Stimulated activated CD8-positive, alpha-beta memory T cell treated with anti-CD3 and anti-CD28 coated beads, Interleukin-12 subunit alpha, Interleukin-12 subunit beta, amount 100 ng/mL, for 4 hours (primary cell): Measurements from ENCODE around the gene FOXO6.

Source experiments
- DNase-seq: peaks from one replicate; pipeline ENCODE4 v3.0.0-alpha.2; 2020; ENCODE audit warnings: low read depth

FOXO6 gene

DNA sequence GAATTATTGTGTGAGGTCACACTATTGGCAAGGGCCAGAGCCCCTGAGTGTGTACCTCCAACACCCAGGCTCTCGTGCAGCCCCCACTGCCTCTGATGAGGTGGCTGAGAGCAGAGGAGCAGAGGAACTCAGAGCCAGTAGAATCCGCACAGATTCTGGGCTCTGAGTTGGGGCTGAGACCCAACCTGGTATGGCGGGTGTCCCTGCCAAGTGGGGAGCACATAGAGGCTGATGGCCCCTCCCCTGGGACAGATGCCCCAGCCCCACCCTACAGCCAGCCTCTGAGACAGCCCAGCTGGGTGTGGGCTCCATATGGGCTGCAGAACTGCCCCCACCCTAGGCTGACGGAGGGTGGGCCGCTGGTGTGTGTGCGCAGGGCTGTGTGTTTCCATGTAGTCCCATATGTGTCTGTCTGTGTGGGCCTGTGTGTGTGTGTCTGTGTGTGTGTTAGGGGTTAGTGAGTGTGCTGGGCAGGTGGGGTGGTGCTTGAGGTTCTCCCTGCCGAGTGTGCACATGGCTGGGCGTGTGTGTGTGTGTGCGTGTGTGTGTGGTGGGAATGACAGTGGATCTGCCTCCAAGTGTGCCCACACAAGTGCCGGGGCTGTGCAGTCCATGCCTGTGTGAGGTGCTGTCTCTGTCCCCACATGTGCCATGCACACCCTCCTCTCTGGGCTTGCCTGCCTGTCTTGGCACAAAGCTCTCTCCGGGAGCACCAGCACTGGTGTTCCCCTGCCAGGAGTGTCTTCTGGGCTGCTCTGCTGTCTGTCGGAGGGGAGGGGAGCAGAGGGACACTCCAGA, 24.4 kb downstream of the FOXO6 start:
- no peak for DNase-seq

DNA sequence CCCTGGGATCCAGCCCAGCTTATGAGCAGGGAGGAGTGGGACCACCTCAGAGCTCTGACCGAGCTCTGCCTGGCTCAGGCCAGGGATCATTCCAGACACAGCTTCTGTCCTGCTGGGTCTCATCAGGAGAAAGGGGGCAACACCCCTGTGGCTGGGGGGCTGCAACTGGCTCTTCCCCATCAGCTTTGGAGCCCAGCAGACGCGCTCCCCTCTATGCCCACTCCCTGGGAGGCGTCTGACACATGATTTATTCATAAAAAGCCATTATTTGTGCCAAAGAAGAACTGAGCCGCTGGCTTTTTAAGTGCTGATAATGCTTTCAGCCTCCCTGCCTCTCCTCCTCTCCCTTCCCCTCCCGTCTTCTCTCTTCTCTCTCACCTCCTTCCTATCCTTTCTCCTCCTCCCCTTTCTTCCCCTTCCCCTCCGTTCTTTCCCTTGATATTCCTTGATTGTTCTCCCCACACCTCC, 25.0 kb downstream of the FOXO6 start:
- DNase-seq = no peak

DNA sequence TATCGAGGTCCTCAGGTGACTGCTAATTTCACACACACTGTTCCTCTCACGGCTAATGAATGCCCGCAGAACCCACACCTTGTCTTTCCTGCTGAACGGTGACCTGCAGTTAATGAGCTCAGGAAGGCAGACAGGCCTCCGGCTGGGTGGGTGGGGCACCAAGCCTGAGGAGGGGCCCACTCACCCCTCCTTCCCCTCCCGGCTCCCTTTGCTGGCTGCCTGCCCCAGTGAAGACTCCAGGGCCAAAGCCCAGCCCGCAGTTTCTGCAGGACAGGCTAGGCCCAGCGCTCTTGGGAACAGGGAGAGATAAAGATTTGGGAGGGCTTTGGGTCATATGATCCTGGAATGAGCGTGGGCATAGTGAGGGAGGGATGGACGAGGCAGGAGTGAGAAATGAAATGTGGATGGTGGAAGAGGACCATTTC, 26.4 kb downstream of the FOXO6 start:
- DNase-seq = no peak

DNA sequence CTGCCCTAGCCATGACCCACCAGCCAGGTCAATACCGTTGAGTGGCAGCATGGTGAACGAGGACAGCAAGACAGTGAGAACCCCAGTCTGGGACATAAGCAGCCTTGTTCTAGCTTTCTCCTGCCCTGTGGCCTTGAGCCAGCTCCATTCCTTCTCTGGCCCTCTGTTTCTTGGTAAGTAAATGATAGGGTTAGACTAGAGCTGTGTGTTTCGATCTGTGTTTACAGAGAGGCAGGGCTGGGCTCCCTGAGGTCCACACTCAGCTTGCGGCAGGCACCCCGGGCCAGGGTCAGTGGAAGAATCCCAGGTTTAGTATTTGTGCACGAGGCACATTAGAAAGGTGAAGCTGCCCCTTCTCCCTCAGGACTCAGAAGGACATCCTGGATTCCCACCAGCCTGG, 27.3 kb downstream of the FOXO6 start:
- DNase-seq = no peak

DNA sequence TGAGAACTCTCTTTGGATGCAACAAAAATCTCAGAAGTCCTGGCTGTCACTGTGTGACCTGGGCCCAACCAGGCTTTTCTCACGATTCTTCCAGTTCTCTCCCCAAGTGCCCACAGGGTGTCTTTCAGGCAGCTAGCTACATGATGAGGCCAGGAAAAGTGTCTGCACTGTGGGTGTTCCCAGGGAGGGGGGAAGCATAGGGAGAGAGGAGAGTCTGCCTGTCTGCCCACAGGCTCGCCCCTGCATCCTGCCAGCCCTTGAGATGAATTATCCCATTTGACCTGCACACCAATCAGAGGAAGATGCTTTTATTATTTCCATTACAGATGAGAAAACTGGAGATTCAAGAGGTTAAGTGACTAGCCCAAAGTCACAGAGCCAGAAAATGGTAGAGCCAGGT, 27.8 kb downstream of the FOXO6 start:
- no peak for DNase-seq

DNA sequence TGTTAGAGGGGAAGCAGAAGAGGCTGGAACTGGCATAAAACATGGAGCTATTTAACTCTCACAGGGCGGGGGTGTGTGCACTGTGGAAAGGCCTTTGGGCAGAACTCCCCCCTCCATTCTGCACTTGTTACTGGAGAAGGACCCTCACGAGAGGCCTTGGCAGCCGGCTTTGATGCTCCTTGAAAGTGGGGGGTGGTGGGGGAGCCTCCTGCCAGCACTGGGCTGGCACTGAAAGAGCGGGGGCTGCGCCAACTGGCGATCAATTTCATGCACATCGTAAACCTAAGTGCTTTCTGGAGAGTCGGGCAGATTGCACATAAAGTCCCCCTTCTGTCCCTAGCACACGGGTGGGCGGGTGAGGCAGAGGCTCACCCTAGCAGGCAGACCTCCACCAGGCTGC, 28.9 kb downstream of the FOXO6 start:
- no peak for DNase-seq

DNA sequence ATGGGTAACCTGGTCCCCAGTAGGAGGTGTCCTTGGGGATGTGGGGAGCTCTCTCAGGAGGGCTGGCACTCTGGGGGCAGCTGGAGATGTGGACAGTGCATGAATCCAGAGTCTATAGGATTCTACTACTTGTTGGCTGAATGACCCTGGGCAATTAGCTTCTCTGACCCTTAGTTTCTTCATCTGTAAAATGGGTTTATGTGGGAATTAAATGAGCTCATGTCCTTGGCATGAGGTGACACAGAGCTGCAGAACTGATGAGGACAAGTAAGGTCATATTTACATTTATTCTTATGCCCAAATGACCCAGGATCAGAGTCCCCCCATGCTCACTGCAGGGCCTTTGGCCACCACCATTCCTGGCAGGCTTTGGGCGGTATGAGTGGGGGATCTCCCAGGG, 29.3 kb downstream of the FOXO6 start:
- no peak for DNase-seq

DNA sequence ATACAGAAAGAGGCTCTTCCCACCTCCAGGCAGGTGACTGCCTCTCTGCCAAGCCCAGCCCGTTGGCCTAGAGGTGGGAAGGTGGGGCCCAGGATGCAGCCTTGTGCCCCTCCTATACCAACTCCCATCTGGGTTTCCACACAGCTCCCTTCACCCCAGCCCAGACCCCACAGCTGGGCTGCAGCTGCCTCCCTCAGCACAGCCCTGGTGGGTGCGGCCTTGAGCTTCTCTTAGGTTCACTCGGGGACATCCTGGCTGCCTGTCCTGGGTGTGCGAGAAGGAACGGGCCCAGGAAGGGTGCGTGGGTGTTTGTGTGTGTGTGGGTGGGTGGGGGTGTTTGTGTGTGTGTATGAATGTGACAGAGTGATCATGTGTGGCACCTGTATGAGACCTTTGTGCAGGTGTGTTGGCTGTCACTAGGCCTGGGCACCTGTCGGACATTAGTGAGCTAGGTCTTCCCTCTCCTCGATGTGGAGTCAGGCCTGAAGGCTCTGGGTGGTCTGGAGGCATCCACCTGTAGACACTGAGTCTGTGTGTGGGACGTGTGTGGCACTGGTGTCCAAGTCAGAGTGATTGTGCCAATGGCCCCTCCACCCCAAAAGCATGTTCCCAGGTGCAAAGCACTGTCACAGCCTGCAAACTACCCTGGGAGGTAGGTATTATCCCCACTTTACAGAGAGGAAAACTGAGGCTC, 30.7 kb downstream of the FOXO6 start:
- DNase-seq = no peak

DNA sequence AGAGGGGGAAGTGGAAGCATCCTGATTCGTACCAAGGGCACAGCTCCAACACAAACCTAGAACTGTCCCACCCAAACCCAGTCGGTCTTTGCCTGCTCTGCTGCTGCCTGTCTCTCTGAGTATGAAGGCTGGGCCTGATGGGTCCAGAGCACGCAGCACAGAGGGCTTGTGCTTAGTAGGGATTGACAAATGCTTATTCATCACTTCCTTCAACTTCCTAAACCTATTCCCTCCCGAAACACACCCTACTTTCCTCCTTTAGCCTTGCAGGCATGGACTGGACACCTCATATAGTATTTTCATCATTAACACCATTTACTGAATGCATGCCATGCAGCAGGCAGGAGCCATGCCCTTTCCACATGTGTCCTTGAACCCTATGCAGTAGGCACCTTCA, 31.3 kb downstream of the FOXO6 start:
- no peak for DNase-seq

DNA sequence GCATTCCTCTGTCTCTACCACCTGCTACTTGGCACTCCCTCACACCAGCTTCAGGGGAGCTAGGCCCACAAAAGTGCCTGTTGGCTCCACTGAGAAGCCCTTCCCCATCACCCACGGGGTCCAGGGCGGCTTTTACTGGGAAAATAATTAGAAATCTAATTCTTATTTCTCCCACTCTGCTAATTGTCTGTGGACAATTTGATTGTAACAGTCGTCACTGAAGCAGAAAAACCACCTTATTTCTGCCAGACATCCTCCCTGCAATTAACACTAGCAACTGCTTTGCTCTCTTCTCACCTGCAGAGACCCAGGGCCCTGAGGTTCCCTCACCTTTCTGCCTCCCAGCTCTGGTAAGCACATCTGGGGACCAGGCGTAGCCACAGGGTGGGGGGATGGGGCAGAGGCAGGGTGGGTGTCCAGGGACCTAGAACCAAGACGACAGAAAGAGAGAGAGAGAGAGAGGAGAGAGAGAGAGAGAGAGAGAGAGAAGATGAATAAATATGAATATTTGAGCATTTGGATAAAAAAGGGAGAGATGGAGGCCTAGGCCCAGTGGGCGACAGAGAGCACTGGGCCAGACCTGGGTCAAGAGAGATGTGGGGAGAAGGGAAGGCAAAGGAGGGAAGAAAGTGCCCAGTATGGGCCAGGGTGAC, 32.6 kb downstream of the FOXO6 start:
- no peak for DNase-seq

DNA sequence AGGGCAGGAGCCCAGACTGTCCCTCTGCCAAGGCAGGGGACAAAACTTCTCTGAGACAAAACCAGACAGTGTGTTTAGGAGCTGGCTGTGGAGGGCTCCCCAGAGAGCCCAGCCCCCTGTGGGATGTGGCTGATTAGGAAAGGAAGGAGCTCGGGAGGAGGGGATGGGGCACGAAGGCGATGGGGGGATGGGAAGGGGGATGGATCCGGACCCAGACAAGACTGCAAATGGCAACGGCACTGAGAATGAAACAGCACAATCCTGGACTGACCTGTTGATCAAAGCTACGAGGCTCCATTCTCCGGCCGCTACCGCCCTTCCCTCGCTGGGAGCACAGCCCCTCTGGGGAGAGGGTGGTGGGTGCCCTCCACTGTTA, 33.1 kb downstream of the FOXO6 start:
- no peak for DNase-seq

DNA sequence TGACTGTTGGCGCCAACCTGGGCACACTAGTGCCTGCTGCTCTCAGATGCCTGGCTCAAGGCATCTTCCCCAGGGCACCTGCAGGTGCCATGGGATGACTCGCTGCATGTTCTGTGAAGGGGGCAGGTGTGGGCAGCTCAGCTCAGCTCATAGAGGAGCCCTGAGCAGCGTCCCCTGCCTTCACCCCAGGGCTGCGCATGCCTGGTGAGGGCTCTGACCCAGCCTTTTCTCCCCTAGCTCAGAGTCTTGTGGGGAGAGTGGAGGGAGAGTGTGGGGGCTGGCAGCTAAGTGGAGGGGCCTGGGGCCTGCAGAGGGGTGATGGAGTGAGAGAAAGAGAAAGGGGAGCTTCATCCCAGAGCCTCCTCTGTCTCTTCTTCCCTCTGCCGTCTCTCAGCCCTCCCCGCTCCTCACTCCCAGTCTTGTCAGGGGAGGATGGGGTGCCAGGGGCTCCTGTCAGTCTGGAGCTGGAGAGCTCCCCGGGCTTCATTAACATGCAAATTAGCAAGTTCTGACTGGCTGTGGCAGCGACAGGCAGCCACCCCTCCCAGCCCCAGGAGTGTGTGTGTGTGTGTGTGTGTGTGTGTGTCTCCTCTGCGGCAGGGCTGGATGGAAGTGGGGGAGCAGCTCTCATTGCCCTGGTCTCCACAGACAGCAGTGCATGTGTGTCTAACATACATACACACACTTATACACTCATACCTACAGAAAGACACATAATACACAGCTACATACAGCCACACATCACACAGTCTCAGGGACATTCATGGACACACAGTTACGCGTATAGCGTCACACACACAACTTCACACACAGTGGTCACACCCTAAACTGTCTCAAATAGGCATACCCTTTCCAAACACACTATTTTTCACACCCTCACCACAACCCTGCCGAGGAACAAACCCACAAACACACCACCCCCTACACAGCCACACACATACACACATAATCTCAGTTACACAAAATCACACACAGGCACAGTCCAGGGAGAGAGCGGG, 34.0 kb downstream of the FOXO6 start:
- no peak for DNase-seq

DNA sequence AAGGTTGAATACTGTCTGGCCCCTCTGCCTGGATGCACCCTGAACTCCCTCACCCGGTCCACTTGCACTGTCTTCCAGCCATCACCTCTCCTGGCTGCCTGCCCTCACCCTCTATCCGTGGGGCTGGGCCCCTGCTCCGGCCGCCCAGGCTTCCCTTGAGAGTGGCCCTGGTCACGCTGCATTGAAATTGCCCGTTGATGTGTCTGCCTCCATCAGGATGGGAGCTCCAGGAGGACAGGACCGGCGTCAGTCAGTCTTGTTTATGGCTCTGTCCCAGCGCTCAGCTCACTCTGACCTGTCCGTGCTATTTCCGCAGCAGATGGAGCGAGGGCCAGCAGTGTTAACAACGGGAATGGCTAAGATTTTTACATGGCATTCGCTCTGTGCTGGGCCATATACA, 34.9 kb downstream of the FOXO6 start:
- DNase-seq = no peak

DNA sequence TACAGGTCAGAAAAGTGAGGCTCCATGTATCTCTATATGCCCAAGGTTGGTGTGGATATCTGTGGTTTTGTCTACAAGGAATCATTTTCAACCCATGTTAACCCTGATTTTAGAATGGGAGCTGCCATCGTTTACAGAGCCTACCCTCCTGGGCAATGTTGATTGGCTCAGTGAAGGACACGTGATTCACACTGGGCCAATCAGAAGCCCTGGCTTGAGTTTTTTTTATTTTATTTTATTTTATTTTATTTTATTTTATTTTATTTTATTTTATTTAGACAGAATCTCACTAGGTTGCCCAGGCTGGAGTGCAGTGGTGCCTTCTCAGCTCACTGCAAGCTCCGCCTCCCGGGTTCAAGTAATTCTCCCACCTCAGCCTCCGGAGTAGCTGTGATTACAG, 35.8 kb downstream of the FOXO6 start:
- DNase-seq = no peak

DNA sequence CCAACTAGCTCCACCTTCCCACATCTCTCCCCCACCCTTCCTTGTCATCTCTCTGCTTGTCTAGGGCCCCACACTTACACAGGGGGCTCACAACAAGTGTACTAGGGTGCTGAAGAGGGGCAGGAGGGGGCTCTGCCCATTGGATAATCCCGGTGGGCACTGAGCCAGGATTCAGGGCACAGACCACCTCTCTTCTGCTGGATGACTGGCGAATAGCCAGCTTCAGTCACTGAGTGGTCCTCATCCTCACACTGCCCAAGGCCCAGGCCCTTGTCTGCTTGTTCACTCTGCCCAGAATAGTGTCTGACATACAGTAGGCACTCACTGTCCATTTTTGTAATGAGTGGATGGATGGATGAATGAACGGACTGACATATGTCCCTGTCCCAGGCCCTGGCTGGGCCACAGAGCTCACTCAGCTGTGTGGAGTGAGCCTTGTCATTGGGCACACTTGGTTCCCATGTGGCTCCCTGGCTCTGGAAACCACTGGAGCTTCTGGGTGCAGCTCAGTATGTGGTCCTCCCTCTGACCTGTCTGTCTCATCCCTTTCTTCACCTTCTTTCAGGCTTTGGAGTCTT, 36.6 kb downstream of the FOXO6 start:
- DNase-seq = no peak

DNA sequence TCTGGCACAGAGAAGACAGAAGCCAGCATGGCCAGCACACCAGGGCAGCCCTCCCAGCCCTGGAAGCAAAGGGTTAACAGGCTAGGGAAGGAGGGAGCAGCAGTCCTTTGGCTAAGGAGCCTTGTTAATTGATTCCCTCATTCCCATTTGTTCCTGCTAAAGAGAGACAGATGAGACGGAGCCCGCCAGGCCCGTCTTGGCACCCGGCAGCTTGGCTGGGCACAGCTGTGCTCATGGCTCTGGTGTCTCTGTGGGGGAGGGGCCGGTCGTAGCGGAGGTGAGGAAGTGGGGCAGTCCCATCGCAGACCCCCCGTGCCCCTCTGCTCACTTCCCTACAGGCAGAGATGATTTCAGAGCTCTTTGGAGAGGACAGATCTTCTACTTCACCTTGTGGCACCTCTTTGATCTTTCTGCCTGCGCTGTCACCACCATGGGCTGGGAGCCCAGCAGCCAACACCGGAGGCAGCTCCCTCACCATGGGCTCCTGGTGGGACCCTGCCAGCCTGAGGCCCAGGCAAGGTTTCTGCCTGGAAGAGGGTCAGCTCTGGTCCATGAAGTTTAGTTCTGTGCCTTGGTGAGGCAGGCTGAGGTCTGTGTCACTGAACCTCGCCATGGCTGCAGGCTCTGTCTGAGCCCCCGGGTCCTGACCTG, 38.0 kb downstream of the FOXO6 start:
- no peak for DNase-seq

DNA sequence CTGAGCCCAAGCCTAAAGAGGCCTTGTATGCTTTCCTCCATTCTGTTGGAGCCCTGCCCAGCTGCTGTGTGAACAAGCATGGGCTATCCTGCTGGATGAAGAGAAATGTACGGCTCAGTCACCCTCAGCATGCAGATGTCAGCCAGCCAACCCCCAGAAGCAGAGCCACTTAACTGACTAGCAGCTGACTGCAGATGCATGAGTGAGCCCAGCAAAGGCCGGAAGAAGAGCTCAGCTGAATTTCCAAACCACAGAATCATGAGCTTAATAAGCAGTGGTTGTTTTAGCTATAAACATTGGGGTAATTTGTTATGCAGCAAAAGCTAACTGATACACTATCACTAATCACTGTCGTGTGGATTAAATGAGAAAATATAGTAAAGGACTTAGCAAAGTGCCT, 39.0 kb downstream of the FOXO6 start:
- no peak for DNase-seq

DNA sequence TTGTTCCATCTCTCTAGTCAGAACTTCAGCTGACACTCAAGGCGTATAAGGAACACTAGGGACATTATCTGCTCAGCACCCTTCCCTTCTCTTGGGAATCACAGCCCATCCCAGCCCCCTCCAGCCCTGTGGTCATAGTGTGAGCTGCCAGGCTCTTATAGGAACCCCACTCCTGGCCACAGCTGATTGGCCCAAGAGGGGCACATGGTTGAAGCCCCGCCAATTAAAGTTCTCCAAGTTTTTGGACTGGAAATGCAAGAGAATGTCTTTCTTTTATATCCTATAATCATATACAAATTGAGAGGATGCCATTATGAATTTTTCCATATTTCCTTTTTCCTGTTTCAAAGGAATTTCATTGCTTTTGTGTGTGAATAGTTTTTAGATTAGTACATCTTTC, 40.7 kb downstream of the FOXO6 start:
- DNase-seq = no peak

DNA sequence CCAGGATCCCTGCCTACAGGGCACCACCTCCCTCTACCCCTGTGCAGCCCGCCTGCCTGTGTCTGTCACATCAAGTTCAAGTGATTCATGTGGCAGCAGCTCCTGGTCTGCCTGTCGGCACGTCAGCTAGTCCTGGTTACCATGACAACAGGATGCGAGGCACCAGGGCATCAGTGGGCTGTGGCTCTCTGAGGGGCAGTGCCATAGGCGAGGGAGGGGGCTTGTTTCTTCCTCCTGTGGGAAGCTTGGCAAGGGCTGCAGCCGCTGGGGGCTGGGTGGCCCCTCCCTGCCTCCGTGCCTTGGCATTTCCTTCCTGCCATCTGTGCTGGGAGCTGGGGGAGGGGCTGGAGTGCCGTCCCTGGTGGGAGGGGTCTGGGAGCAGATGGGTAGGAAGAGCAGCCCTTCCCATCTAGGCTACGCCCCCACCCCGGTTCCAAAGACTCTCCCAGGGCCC, 43.1 kb downstream of the FOXO6 start:
- DNase-seq = no peak

DNA sequence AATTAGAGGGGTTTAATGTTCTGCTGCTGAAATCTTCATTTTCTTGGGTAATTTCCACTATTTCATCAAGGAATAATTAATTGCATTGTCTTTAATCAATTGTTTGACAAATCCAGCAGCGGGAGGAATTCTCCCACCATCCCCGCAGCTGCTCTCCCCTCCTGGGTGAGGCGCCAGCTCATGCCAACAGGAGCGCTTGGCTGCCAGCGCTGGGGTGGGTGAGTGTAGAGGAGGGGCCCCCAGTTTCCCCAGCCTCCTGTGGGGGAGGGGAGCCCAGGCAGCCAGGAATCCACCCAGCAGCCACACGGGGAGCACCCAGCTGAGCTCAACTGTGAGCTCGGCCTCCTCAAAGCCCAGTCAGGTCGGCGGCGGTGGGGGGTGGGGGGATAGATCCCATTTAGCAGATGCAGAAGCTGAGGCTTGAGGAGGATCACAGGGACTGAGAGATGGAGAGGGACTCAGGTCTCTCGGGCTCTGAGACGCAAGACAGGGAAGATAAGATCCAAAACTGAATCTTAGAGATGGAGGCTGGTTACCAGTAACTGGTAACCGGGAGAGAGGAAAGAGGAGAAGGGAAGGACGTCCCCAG, 46.5 kb downstream of the FOXO6 start:
- no peak for DNase-seq

DNA sequence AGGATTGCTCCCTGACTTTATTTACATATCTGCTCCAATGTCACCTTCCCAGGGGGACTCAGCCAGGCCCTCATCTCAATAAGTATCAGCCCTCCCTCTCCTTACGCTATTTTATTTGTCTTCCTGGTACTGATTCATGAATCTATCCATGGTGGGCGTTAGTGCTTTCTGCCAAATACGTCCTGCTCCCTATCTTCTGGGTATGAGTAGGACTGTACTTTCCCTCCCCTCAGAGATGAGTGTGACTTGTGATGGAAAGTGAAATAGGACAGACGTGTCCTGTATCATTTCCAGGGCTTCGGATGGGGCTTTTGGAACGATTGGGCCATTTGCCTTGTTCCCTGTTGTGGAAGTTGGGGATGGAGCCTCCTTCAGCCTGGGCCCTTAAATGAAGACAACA, 47.5 kb downstream of the FOXO6 start:
- DNase-seq = no peak
